Measurements from ENCODE around the gene CNNM2. TPM values are rescaled to one million over a fixed set of nuclear protein-coding genes. Genes with fewer than 3 reads are reported as not detected.

Gene CNNM2
- 10 to 100 TPM in 1 of 4 donors, 1 to 10 TPM in 2, under 1 TPM in 1; 0.45 to 18.0 (median 2.2) TPM for polyA plus RNA-seq
- long read RNA-seq, donor 1, full-length matches to known transcripts: 6 of 12 reads
- long read RNA-seq, donor 1, partial matches to known transcripts: 6 of 12 reads
- long read RNA-seq, donor 1, other reads (novel, unspliced or antisense): 0 of 12 reads
- long read RNA-seq, donor 2, full-length matches to known transcripts: 1 of 1 reads
- long read RNA-seq, donor 2, partial matches to known transcripts: 0 of 1 reads
- long read RNA-seq, donor 2, other reads (novel, unspliced or antisense): 0 of 1 reads
- long read RNA-seq, donor 3: 0 reads
- long read RNA-seq, donor 4: 0 reads
- long read RNA-seq, donor 5, partial matches to known transcripts: 0 of 2 reads
- long read RNA-seq, donor 5, other reads (novel, unspliced or antisense): 0 of 2 reads
- long read RNA-seq, donor 6, partial matches to known transcripts: 0 of 1 reads
- long read RNA-seq, donor 6, other reads (novel, unspliced or antisense): 0 of 1 reads
- long read RNA-seq, donor 7: 0 reads
- long read RNA-seq, donor 8: 0 reads
- long read RNA-seq, donor 9: 0 reads
- long read RNA-seq, donor 10, full-length matches to known transcripts: 4 of 4 reads
- long read RNA-seq, donor 10, partial matches to known transcripts: 0 of 4 reads
- long read RNA-seq, donor 10, other reads (novel, unspliced or antisense): 0 of 4 reads

DNA sequence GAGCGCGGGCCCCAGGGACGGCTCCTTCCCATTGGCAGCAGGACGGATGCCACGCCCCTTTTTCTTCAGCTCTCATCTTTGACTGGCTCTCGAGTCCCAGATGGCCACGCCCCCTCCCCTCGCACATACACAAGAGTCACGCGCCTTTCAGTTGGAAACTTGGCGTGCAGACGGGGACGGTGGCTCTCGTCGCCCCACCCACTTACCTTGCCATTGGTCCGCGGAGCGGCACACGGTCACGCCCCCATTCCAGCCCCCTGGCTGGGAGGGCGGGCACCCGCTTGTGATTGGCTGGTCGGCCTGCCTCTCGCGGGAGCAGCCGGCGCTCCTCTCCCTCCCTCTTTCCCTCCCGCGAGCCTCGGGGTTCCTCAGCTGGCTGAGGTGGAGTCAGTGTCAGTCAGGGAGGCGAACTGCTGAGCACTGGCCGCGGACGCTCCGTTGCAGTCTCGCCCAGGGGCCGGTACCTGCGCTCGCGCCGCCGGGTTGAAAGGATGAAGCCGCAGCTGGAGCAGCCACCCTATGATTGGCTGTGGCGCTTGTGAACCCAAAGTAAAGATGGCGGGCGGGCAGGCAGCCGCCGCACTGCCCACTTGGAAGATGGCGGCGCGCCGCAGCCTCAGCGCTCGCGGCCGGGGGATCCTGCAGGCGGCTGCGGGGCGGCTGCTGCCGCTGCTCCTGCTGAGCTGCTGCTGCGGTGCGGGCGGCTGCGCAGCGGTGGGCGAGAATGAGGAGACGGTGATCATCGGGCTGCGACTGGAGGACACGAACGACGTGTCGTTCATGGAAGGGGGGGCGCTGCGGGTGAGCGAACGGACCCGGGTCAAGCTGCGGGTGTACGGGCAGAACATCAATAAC is at the start of gene CNNM2:
Gene CNNM2 (plus strand): TSS at position 333 of the 855 bp plus-strand sequence. CDS start 187 bp downstream, at position 520.
- Histone ChIP-seq H3K4me3 (ENCODE audit: low read depth in 1 of 3, low read length in 3 of 3) (peak within 1 kb of the TSS; percentile 68 to 96 (median 73)), H3K27me3 (ENCODE audit: control insufficient read depth in 3 of 3, insufficient read depth in 3 of 3, low read length in 3 of 3) (no peaks in the 10 kb centered on the region), H3K36me3 (ENCODE audit: control insufficient read depth in 3 of 3, insufficient read depth in 2 of 3, low read depth in 1 of 3, low read length in 3 of 3) (no peaks in the 10 kb centered on the region), H3K27ac (ENCODE audit: low read depth in 1 of 3, low read length in 2 of 3) (peak within 1 kb of the TSS; percentile 16 to 87 (median 81)), H3K9me3 (ENCODE audit: control insufficient read depth in 2 of 2, insufficient read depth in 1 of 2, low read depth in 1 of 2, low read length in 1 of 2) (no peaks in the 10 kb centered on the region), H3K4me1 (ENCODE audit: control insufficient read depth in 3 of 3, insufficient read depth in 2 of 3, low read depth in 1 of 3, low read length in 2 of 3) (peaks cover 4 to 16% (median 15%) of the 10 kb centered on the region in 3 donors)
- DNase-seq (peak; percentile 100), FAIRE-seq (peak; percentile 62)
- 0% methylated on average over 68 to 80 of the region's 80 CpGs for WGBS, 3 donors

DNA sequence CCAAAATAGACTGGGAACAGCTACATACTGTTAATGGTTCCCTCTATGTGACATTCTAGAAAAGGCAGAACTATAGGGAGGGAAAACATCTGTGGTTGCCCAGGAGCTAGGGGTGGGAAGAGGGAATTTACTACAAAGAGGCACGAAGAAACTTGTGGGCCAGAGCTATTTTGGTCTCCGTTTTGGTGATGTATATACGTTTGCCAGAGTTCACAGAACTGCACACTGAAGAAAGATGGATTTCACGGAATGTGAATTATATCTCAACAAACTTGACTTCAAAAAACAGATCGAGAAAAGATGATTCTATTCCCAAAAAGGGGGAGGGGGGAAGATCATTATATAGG is 49.2 kb upstream of the CNNM2 start:
- DNase-seq (no peak), FAIRE-seq (no peak)
- Histone ChIP-seq H3K4me1 (ENCODE audit: control insufficient read depth in 3 of 3, insufficient read depth in 2 of 3, low read depth in 1 of 3, low read length in 2 of 3) (peaks cover 0 to 10% (median 0%) of the 10 kb centered on the region in 3 donors), H3K36me3 (ENCODE audit: control insufficient read depth in 3 of 3, insufficient read depth in 2 of 3, low read depth in 1 of 3, low read length in 3 of 3) (peaks cover 0 to 2% (median 0%) of the 10 kb centered on the region in 3 donors), H3K27me3 (ENCODE audit: control insufficient read depth in 3 of 3, insufficient read depth in 3 of 3, low read length in 3 of 3) (no peaks in the 10 kb centered on the region), H3K4me3 (ENCODE audit: low read depth in 1 of 3, low read length in 3 of 3) (peak overlapping the region in 2 of 3 donors; percentile 42 to 75), H3K27ac (ENCODE audit: low read depth in 1 of 3, low read length in 2 of 3) (peak overlapping the region in 1 of 3 donors; percentile 71), H3K9me3 (ENCODE audit: control insufficient read depth in 2 of 2, insufficient read depth in 1 of 2, low read depth in 1 of 2, low read length in 1 of 2) (no peaks in the 10 kb centered on the region)
- 26 to 38% (median 28%) methylated on average over 5 of the region's 5 CpGs for WGBS, 3 donors

DNA sequence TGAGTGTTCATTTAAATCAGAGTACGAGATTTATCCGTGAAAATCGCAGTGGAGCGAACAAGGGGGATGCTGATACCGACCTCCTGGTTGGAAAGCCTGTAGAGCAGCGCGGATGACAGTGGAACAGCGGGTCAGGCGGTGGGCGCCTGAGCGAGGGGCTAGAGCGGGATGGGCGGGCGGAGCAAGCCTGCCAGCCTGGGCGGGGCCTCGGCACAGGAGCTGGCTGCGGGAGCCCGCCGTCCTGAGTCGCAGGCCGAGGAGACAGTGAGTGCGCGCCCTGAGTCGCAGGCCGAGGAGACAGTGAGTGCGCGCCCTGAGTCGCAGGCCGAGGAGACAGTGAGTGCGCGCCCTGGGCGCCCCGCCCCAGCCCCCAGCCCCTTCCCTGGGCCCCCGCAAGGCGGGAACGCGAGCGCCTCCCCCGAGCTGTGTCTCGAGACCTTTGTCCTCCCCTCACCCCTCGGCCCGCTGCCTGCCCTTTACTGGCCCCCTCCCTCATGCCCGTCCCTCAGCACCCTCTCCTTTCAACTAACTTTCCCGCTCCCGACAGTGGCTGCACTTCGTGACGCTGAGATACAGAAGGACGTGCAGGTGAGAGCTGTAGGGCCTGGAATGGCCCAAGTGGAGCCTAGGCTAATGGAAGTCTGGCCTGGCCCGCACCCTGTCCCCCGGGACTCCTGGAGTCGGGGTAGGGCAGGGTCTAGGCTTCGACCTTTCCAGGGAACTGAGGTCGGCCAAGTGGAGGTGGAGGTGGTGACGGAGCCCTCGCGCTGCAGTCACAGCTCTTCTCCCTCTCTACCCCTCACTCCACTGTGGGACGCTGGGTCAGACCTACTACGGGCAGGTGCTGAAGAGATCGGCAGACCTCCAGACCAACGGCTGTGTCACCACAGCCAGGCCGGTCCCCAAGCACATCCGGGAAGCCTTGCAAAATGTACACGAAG is 48.6 kb upstream of the CNNM2 start, which contains the start of gene AS3MT:
Gene AS3MT (plus strand): TSS at position 213 of the 941 bp plus-strand sequence. CDS start 123 bp downstream, at position 336.
- peaks cover 0 to 2% (median 0%) of the 10 kb centered on the region in 3 donors for H3K36me3 ChIP-seq (ENCODE audit: control insufficient read depth in 3 of 3, insufficient read depth in 2 of 3, low read depth in 1 of 3, low read length in 3 of 3)
- peak within 1 kb of the TSS in 2 of 3 donors; percentile 42 to 75 for H3K4me3 ChIP-seq (ENCODE audit: low read depth in 1 of 3, low read length in 3 of 3)
- peak within 1 kb of the TSS in 1 of 3 donors; percentile 74 for H3K27ac ChIP-seq (ENCODE audit: low read depth in 1 of 3, low read length in 2 of 3)
- H3K27me3 ChIP-seq (ENCODE audit: control insufficient read depth in 3 of 3, insufficient read depth in 3 of 3, low read length in 3 of 3): no peaks in the 10 kb centered on the region
- DNase-seq (peak; percentile 28 to 86), FAIRE-seq (no peak)
- peaks cover 0 to 10% (median 0%) of the 10 kb centered on the region in 3 donors for H3K4me1 ChIP-seq (ENCODE audit: control insufficient read depth in 3 of 3, insufficient read depth in 2 of 3, low read depth in 1 of 3, low read length in 2 of 3)
- 5 to 10% (median 5%) methylated on average over 28 to 63 of the region's 63 CpGs for WGBS, 3 donors
- no peaks in the 10 kb centered on the region for H3K9me3 ChIP-seq (ENCODE audit: control insufficient read depth in 2 of 2, insufficient read depth in 1 of 2, low read depth in 1 of 2, low read length in 1 of 2)

GRCh38 chr10:102870221-102870620 is 47.9 kb upstream of the CNNM2 start:
- DNase-seq (no peak), FAIRE-seq (no peak)
- Histone ChIP-seq H3K4me1 (ENCODE audit: control insufficient read depth in 3 of 3, insufficient read depth in 2 of 3, low read depth in 1 of 3, low read length in 2 of 3) (peaks cover 0 to 10% (median 0%) of the 10 kb centered on the region in 3 donors), H3K36me3 (ENCODE audit: control insufficient read depth in 3 of 3, insufficient read depth in 2 of 3, low read depth in 1 of 3, low read length in 3 of 3) (peaks cover 0 to 1% (median 0%) of the 10 kb centered on the region in 3 donors), H3K27me3 (ENCODE audit: control insufficient read depth in 3 of 3, insufficient read depth in 3 of 3, low read length in 3 of 3) (no peaks in the 10 kb centered on the region), H3K27ac (ENCODE audit: low read depth in 1 of 3, low read length in 2 of 3) (peak overlapping the region in 1 of 3 donors; percentile 74), H3K4me3 (ENCODE audit: low read depth in 1 of 3, low read length in 3 of 3) (peak overlapping the region in 1 of 3 donors; percentile 75), H3K9me3 (ENCODE audit: control insufficient read depth in 2 of 2, insufficient read depth in 1 of 2, low read depth in 1 of 2, low read length in 1 of 2) (no peaks in the 10 kb centered on the region)
- WGBS, 3 donors: 88 to 96% (median 93%) methylated on average over 10 of the region's 10 CpGs

DNA sequence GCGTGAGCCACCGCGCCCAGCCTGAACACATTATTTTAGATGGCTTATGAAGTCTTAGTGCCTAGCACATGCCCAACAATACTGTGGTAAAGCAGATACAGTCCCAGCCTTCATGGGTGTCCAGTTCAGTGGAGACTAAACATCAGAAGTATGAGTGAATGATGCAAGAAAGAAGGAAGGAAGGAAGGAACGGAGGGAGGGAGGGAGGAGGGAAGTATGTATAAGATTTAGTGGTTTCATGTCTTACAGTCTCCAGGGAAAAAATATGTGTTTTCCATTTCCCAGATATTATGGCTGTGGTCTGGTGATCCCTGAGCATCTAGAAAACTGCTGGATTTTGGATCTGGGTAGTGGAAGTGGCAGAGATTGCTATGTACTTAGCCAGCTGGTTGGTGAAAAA is 45.9 kb upstream of the CNNM2 start:
- Histone ChIP-seq H3K4me3 (ENCODE audit: low read depth in 1 of 3, low read length in 3 of 3) (no peak overlapping the region), H3K36me3 (ENCODE audit: control insufficient read depth in 3 of 3, insufficient read depth in 2 of 3, low read depth in 1 of 3, low read length in 3 of 3) (no peaks in the 10 kb centered on the region), H3K9me3 (ENCODE audit: control insufficient read depth in 2 of 2, insufficient read depth in 1 of 2, low read depth in 1 of 2, low read length in 1 of 2) (no peaks in the 10 kb centered on the region), H3K27me3 (ENCODE audit: control insufficient read depth in 3 of 3, insufficient read depth in 3 of 3, low read length in 3 of 3) (no peaks in the 10 kb centered on the region), H3K27ac (ENCODE audit: low read depth in 1 of 3, low read length in 2 of 3) (no peak overlapping the region), H3K4me1 (ENCODE audit: control insufficient read depth in 3 of 3, insufficient read depth in 2 of 3, low read depth in 1 of 3, low read length in 2 of 3) (peaks cover 0 to 10% (median 0%) of the 10 kb centered on the region in 3 donors)
- FAIRE-seq (no peak), DNase-seq (no peak)
- WGBS, 3 donors: 88 to 98% (median 93%) methylated on average over 4 of the region's 4 CpGs

- Histone ChIP-seq H3K4me3 (ENCODE audit: low read depth in 1 of 3, low read length in 3 of 3) (no peak overlapping the region), H3K27ac (ENCODE audit: low read depth in 1 of 3, low read length in 2 of 3) (no peak overlapping the region), H3K36me3 (ENCODE audit: control insufficient read depth in 3 of 3, insufficient read depth in 2 of 3, low read depth in 1 of 3, low read length in 3 of 3) (peaks cover 0 to 3% (median 0%) of the 10 kb centered on the region in 3 donors), H3K27me3 (ENCODE audit: control insufficient read depth in 3 of 3, insufficient read depth in 3 of 3, low read length in 3 of 3) (no peaks in the 10 kb centered on the region), H3K4me1 (ENCODE audit: control insufficient read depth in 3 of 3, insufficient read depth in 2 of 3, low read depth in 1 of 3, low read length in 2 of 3) (no peaks in the 10 kb centered on the region), H3K9me3 (ENCODE audit: control insufficient read depth in 2 of 2, insufficient read depth in 1 of 2, low read depth in 1 of 2, low read length in 1 of 2) (no peaks in the 10 kb centered on the region)
- 65 to 83% (median 79%) methylated on average over 2 of the region's 2 CpGs for WGBS, 3 donors
- no peak for FAIRE-seq
- DNase-seq: no peak
Measured at GRCh38 chr10:102876747-102877153, 41.3 kb upstream of the CNNM2 start.

DNA sequence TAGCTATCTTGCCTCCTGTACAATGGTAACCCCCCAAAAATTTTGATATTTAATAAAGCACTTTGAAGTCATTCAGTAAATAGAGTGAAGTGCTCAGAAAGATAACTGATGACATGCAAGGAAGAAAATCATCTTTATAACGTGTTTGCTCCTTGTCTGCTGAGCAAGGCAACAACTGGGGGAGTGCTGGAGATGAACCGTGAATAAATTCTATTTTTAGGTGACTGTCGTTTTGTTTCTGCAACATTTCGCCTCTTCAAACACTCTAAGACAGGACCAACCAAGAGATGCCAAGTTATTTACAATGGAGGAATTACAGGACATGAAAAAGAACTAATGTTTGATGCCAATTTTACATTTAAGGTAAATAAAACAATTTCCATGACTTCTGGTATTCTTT is 39.5 kb upstream of the CNNM2 start:
- H3K27me3 ChIP-seq (ENCODE audit: control insufficient read depth in 3 of 3, insufficient read depth in 3 of 3, low read length in 3 of 3): no peaks in the 10 kb centered on the region
- H3K27ac ChIP-seq (ENCODE audit: low read depth in 1 of 3, low read length in 2 of 3): no peak overlapping the region
- H3K9me3 ChIP-seq (ENCODE audit: control insufficient read depth in 2 of 2, insufficient read depth in 1 of 2, low read depth in 1 of 2, low read length in 1 of 2): no peaks in the 10 kb centered on the region
- no peak overlapping the region for H3K4me3 ChIP-seq (ENCODE audit: low read depth in 1 of 3, low read length in 3 of 3)
- no peaks in the 10 kb centered on the region for H3K4me1 ChIP-seq (ENCODE audit: control insufficient read depth in 3 of 3, insufficient read depth in 2 of 3, low read depth in 1 of 3, low read length in 2 of 3)
- DNase-seq (no peak), FAIRE-seq (no peak)
- peaks cover 0 to 3% (median 0%) of the 10 kb centered on the region in 3 donors for H3K36me3 ChIP-seq (ENCODE audit: control insufficient read depth in 3 of 3, insufficient read depth in 2 of 3, low read depth in 1 of 3, low read length in 3 of 3)
- 82 to 92% (median 84%) methylated on average over 4 of the region's 4 CpGs for WGBS, 3 donors

Measured in small intestine (tissue), 16 donors.